OCI-LY7 (cell line): ENCODE results near the gene PDHA1. TPM values are rescaled to one million over a fixed set of nuclear protein-coding genes. Genes with fewer than 3 reads are reported as not detected.

Experiments used
- BruUV-seq: library from RNA; stranded (reverse); fragments of 400-500 nt; replicated peaks from 2 replicates; lab custom pipeline; 2021; lab: Mats Ljungman, UMichigan
- CTCF ChIA-PET: fragments of 300-600 bp; sonication (Branson Sonifier 250); formaldehyde crosslinking; loops from one replicate; lab custom pipeline; 2022; ENCODE audit warnings: antibody characterized with exemption; ENCODE audit not compliant: unreplicated experiment; lab: Charles Lee
- POLR2A ChIA-PET: fragments of 300-600 bp; sonication (Branson Sonifier 250); formaldehyde crosslinking; loops from one replicate; lab custom pipeline; 2022; ENCODE audit warnings: antibody characterized with exemption; lab: Charles Lee
- DNase-seq: peaks from one replicate; pipeline ENCODE4 v3.0.0-alpha.2; 2015; ENCODE audit warnings: low spot score
- H2AFZ ChIP-seq: fragments of 200-600 bp; sonication (generic), shearing (Covaris generic); 2 replicates; pipeline ENCODE4 v1.6.1; 2014; ENCODE audit warnings: mild to moderate bottlenecking, antibody characterized with exemption, low read length, moderate library complexity
- H3K27ac ChIP-seq: fragments of 200-600 bp; sonication (generic); 2 replicates; pipeline ENCODE4 v1.5.1; 2014; ENCODE audit warnings: mixed run types, low read depth, mild to moderate bottlenecking, moderate library complexity, low read length, inconsistent platforms; ENCODE audit not compliant: poor library complexity, severe bottlenecking
- H3K36me3 ChIP-seq: fragments of 200-600 bp; sonication (generic); 2 replicates; pipeline ENCODE4 v1.6.1; 2014; ENCODE audit warnings: mild to moderate bottlenecking, antibody characterized with exemption, low read length, moderate library complexity, mixed read lengths; ENCODE audit not compliant: insufficient read depth
- H3K4me1 ChIP-seq: fragments of 200-600 bp; sonication (generic); 2 replicates; pipeline ENCODE4 v1.5.1; 2014; ENCODE audit warnings: mild to moderate bottlenecking, low read length; ENCODE audit not compliant: insufficient read depth, poor library complexity, severe bottlenecking
- H3K4me2 ChIP-seq: fragments of 200-600 bp; sonication (generic); 2 replicates; pipeline ENCODE4 v1.6.1; 2014; ENCODE audit warnings: mild to moderate bottlenecking, low read length
- H3K4me3 ChIP-seq: fragments of 200-600 bp; sonication (generic); 2 replicates; pipeline ENCODE4 v1.5.1; 2014; ENCODE audit warnings: mild to moderate bottlenecking, low read depth, low read length; ENCODE audit not compliant: poor library complexity, severe bottlenecking
- H3K79me2 ChIP-seq: fragments of 200-600 bp; sonication (generic); 2 replicates; pipeline ENCODE4 v1.6.1; 2016; ENCODE audit warnings: low read depth, mild to moderate bottlenecking, low read length, moderate library complexity, mixed read lengths; ENCODE audit not compliant: insufficient read depth
- H3K9me2 ChIP-seq: fragments of 200-600 bp; sonication (generic); 2 replicates; pipeline ENCODE4 v1.6.1; 2016; ENCODE audit warnings: mild to moderate bottlenecking, low read length, mixed read lengths; ENCODE audit not compliant: insufficient read depth
- H3K9me3 ChIP-seq: fragments of 200-600 bp; sonication (generic); 2 replicates; pipeline ENCODE4 v1.6.1; 2014; ENCODE audit warnings: mild to moderate bottlenecking, mixed run types, low read length, mixed read lengths
- H4K20me1 ChIP-seq: fragments of 200-600 bp; sonication (generic); 2 replicates; pipeline ENCODE4 v1.6.1; 2014; ENCODE audit warnings: mild to moderate bottlenecking, antibody characterized with exemption, low read length, moderate library complexity, mixed read lengths; ENCODE audit not compliant: insufficient read depth
- CTCF ChIP-seq: fragments of 200-600 bp; sonication (generic); conservative IDR thresholded peaks from 2 replicates; pipeline ENCODE4 v1.5.1; 2014; ENCODE audit warnings: mild to moderate bottlenecking, antibody characterized with exemption, low read length, moderate library complexity, mixed read lengths
- EZH2phosphoT487 ChIP-seq: fragments of 200-600 bp; sonication (generic); IDR thresholded peaks from 2 replicates; pipeline ENCODE4 v1.6.1; 2018; ENCODE audit warnings: low read depth, borderline replicate concordance, mild to moderate bottlenecking, mixed run types, antibody characterized with exemption, low read length, moderate library complexity, mixed read lengths
- intact Hi-C: fragments of 100-400 bp; cut with micrococcal nuclease; formaldehyde crosslinking; loops from one replicate; pipeline ENCODE4 v1.10.0; 2022; ENCODE audit not compliant: unreplicated experiment
- total RNA-seq, 2 experiments: library from RNA; depleted of rRNA in 1 of 2; stranded (reverse); fragments of >200 nt in 1 of 2; shearing (Covaris generic) in 1 of 2; gene quantifications; 2 replicates each; pipeline ENCODE4 v1.2.3, GENCODE V29; 2014 to 2022

The PDHA1 gene
- total RNA-seq, 2 experiments from 2014 or later: 210 to 249 TPM

GRCh38 chrX:19388064-19388679 lies 44.4 kb downstream of the PDHA1 start:
- Histone ChIP-seq H3K4me2 (no peak overlapping the region), H3K79me2 (no peaks in the 10 kb centered on the region), H3K27ac (no peak overlapping the region), H2AFZ (no peak overlapping the region), H3K4me1 (no peaks in the 10 kb centered on the region), H3K9me3 (no peaks in the 10 kb centered on the region), H4K20me1 (no peaks in the 10 kb centered on the region), H3K36me3 (no peaks in the 10 kb centered on the region), H3K9me2 (no peaks in the 10 kb centered on the region), H3K4me3 (no peak overlapping the region)
- CTCF ChIA-PET: no interaction called here
- BruUV-seq: no TSS peak
- no peak for TF ChIP-seq EZH2phosphoT487
- TF ChIP-seq CTCF: no peak
- no peak for DNase-seq
- POLR2A ChIA-PET: no interaction called here
- intact Hi-C loops: no loop called here

GRCh38 chrX:19388741-19389140 lies 45.0 kb downstream of the PDHA1 start:
- DNase-seq: no peak
- Histone ChIP-seq H3K4me2 (no peak overlapping the region), H3K27ac (no peak overlapping the region), H2AFZ (no peak overlapping the region), H3K9me3 (no peaks in the 10 kb centered on the region), H3K36me3 (no peaks in the 10 kb centered on the region), H3K4me1 (no peaks in the 10 kb centered on the region), H3K9me2 (no peaks in the 10 kb centered on the region), H3K4me3 (no peak overlapping the region), H4K20me1 (no peaks in the 10 kb centered on the region), H3K79me2 (no peaks in the 10 kb centered on the region)
- CTCF ChIA-PET: no interaction called here
- BruUV-seq: no TSS peak
- no peak for TF ChIP-seq EZH2phosphoT487
- TF ChIP-seq CTCF: no peak
- intact Hi-C loops: no loop called here
- POLR2A ChIA-PET: no interaction called here

GRCh38 chrX:19389227-19389845 lies 45.6 kb downstream of the PDHA1 start:
- BruUV-seq: no TSS peak
- Histone ChIP-seq H3K36me3 (no peaks in the 10 kb centered on the region), H4K20me1 (no peaks in the 10 kb centered on the region), H3K4me1 (no peaks in the 10 kb centered on the region), H3K79me2 (no peaks in the 10 kb centered on the region), H3K27ac (no peak overlapping the region), H3K9me3 (no peaks in the 10 kb centered on the region), H3K4me2 (no peak overlapping the region), H3K9me2 (no peaks in the 10 kb centered on the region), H2AFZ (no peak overlapping the region), H3K4me3 (no peak overlapping the region)
- intact Hi-C loops: no loop called here
- TF ChIP-seq EZH2phosphoT487 (no peak), CTCF (no peak)
- CTCF ChIA-PET: no interaction called here
- POLR2A ChIA-PET: interaction anchor here (0.6 to 0.7 kb wide), 3 partner anchors 11 to 799 kb away, joined by 3 to 5 read pairs (median 4); no protein-coding TSS in a partner anchor
- no peak for DNase-seq
